ENCODE data around the gene QSOX1.

DNA sequence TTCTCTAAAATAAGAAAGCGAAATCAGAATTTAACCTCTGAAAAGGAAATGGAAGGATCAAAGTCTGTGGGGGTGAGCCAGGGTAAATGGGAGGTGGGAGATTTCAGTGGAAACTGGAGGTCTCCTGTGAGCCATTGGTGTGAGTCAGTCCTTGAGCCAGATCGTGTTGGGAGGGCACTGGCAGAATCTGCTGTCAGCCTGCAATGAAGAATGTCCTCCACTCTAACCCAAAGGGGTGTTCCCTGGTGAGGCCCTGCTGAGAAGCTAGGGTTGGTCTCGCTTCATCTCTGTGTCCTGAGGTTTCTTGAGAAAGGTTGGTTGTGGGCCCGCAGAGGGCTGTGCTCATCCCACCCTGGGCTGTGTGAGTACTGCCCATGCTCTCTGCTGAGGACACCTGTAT lies 2.4 kb downstream of the QSOX1 start:
- no peak for TF ChIP-seq CTCF (IDR thresholded peaks at IDR 0.05; ENCODE audit: low read depth, low read length)
- no peak for TF ChIP-seq EZH2phosphoT487 (IDR thresholded peaks at IDR 0.05; ENCODE audit: low read depth)

All from OCI-LY3 (cell line).